Stimulated activated CD4-positive, alpha-beta T cell treated with anti-CD3 and anti-CD28 coated beads, Interleukin-4, amount 100 ng/mL, for 4 hours (primary cell): Measurements from ENCODE around the gene LGMN.
A peak's percentile ranks its signal among the peaks of the same experiment; 100 is the strongest.

ENCODE experiments used
- DNase-seq, 2 experiments: peaks; one replicate each; pipeline ENCODE4 v3.0.0-alpha.2; 2020

LGMN gene

DNA sequence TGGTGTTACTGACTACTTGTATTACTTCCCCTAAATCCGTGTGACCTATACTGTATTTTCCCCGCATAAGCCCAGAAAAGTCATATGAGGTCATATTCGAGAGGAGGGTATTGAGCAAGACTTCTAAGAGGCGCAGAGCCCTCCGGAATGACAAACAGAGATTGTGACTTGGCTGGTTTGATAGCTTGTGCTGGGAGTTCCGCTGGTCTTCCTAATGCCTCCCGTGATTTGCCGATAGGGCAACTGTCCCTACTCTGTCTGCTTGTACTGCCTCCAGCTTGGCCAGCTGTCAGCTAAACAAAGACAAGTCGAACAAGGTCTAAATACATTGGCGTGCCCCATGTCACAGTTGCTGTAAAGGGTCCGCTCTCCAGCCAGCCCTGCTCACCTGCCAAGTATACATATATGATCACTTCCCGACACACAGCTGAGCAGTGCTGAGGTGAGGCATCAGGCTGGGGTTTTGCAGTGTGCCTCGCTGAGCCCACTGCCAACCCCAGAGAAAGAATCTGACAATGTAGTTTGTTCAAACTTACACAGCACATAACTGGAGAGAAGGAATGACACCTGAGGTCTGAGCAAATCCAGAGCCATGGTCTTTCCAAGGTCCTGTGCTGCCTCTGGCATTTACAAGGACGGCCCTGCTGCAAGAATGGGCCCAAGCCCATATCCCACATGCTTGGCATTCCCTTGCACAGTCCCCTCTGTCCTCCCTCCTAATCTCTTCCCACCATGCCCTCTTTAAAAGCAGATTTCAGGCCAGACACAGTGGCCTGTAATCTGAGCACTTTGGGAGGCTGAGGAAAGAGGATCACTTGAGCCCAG is 23.7 kb downstream of the LGMN start:
- DNase-seq: no peak

DNA sequence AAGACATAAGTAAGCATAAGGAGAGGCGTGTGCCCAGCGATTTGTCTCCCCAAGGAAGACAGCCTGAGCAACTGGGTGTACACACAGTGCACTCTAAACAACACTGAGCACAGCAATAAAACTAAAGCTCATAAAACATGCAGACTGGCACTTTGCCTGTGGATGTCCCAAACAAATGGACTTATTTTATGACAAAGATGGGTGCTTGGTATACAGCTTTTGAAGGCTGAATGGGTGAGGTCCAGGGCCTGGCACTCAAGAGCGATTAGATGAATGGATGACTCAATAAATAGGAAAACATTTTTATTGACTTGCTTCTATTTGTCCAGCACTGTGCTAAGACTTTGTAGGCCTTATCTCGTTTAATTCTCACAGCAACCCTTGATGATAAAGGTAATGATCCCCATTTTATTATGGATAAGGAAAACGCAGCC is 28.5 kb downstream of the LGMN start:
- no peak for DNase-seq

- DNase-seq: no peak
These were observed 29.0 kb downstream of the LGMN start for GRCh38 chr14:92719421-92719820.

GRCh38 chr14:92718664-92719063 is 29.8 kb downstream of the LGMN start:
- no peak for DNase-seq

DNA sequence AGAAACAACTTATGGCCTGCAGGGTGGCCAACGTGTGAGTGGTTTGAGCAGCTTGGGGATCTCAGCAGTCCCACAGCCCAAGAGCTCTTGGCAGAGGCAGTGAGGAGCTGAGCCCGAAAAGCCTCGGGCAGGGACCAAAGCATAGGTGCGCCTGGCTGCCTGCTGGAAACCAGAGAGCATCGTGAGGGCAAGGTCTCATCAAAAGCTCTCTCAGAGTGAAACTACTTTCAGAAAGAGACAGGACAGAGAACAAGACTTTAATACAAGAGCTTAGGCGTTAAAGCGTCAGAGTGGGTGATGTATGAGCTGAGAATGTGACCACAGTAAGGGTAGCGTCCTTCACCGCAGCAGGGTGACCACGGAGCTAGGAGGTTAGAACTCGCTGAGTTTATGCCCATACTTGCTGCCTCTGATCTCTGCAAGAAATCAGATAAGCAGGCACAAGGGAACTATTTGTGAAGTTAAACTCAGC is 30.8 kb downstream of the LGMN start:
- no peak for DNase-seq

DNA sequence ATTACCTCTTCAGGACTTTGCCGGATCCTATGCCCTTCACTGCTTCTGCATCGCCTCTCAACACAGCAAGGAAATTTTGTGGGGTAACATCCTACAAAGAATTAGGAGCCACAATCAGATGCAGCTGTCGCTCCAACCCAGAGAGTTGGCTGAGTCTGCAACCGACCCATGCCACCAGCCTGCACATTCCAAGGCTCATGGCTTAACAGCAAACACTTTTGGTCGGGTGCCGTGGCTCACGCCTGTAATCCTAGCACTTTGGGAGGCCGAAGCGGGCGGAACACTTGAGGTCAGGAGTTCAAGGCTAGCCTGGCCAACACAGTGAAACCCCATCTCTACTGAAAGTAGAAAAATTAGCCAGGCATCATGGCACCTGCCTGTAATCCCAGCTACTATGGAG is 32.3 kb downstream of the LGMN start:
- DNase-seq: no peak

- peak; percentile 67 to 83 for DNase-seq
These were observed 33.6 kb downstream of the LGMN start for GRCh38 chr14:92714739-92715307.

- DNase-seq: no peak
These were observed 35.8 kb downstream of the LGMN start for GRCh38 chr14:92712654-92713051.

GRCh38 chr14:92711976-92712653 is 36.3 kb downstream of the LGMN start:
- no peak for DNase-seq

DNA sequence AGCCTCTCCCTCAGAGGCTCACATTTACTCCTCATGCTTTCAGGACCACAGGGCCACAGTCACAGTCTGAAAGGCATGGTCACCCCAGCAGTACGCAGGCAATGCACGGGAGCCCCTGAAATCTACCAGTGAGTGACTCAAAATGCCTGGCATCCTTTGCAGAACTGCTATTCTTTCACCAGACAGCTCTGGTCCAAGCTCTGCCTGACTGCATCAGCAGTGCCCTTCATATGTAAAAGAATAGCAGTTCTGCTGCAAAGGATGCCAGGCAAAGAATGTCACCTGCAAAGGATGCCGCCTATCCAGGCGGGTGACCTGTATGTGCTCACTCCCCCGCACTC is 38.5 kb downstream of the LGMN start:
- no peak for DNase-seq

DNA sequence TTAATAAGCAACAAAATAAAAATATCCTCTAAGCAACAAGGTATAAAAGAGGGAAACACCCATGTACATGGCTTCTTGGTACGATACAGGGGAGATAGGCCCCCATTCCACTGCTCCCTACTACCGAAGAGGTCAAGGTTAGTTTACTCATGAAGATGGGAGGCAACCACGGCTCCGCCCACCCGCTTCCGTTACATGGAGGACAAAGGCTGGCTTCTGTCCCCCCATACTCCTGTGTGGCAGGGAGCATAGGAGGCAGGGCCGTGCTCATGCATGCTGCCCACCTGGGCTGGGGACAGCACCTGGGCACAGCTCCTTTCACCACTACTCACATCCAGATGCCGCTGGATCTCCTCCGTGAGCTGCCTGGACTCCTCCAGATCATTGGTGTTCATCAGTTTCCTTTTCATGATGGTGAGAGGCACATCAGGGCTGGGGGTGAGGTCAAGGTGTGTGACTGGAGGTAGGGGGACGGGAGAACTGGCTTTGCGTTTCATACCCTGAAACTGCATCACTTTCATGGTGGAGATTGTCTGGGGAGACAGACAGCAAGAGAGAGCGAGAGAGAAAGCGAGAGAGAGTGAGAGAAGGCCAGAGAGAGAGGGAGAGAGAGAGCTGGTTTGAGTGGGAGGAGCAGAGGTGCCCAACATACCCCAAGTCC is 39.0 kb downstream of the LGMN start:
- DNase-seq: no peak

DNA sequence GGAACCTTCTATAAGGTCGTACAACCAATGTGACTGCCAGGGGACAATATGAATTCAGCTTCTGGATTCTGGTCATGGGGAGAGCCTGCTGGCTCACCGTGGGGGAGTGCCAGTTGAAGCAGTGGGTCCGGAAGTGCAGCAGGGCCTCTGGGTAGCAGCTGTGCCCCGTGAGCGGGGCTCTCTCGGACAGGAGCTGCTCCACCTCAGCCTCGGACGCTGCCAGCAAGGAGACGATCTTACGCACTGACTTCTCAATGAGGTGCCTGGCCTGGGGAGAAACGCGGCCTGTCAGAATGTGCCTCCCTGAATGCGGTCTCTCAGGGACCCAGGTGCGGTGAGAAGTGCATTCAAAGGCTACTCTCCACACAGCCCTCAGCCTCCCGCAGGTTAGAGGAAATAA is 42.0 kb downstream of the LGMN start:
- DNase-seq: no peak

GRCh38 chr14:92704821-92705220 is 43.6 kb downstream of the LGMN start:
- DNase-seq: no peak

DNA sequence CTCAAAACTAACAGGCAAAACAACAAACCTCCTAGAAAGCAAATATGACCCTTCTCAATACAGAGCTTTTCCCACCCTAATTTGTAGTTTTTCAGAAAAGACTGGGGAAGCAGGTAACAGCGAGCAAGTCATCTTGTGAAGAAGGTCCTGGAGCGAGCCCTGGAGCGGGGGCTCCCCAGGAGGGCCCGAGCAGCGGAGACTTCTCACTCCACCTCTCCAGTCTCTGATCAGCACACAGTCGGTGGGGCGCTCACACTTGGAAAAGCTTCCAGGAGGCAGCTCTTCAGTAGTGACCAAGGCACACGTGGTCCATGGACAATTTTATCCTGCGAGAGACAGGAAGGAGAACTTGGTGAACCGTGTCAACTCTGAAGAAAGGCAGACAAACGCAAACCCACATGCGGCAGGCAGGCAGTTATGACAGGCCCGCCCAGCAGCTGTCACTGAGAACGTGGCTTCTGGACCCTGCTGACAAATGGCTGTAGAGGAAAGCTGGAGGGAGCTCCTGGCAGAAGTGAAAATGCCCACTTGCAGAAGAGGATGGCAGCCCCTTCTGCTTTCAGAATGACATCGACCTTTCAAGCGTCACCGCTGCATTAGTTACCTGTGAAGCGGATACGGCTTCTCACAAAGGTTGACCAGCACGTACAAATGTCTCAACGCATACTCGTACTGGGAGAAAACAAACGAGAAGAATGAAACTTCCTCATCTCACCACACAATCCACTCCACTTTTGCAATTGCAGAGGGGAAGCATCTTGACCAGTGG is 44.2 kb downstream of the LGMN start:
- DNase-seq: no peak

DNA sequence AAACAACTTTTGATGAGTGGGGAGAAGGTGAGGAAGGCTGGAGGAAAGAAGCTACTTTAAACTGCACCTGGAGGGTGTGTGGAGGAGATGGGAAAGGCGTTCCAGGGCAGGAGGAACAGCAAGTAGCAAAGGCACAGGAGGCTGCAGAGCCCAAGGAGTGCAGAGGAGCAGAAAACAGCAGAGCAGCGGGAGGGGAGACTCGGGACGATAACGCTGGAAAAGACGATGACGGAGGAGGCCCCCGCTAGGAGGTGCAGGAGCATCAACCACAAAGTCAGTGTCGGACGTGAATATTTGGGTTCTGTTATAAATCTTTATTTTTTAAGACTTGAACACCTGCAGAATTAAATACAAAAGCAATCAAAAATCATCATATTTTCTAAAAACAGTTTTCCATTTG is 44.9 kb downstream of the LGMN start:
- DNase-seq: no peak

DNA sequence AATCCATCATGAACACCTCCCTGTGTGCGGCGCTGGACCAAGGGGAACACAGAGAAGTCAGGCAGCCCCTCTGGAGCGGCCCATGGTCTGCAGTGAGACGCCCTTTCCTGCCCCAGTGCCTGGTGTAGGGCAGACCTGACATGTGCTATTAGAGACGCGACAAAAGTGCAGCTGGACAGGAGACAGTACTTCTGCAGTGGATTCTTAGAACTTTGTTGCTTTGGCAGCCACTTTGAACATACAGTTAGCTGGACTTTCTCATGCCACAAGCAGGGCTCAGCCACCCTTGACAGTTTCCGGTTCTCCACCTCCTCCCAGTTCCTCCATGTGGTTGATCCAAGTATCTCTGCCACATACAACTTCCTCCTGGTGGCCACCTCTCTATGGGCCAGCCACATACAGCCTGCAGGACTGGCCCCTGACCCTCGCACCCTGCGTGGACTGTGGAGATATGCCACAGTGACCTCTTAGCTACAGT is 45.9 kb downstream of the LGMN start:
- DNase-seq: no peak

DNA sequence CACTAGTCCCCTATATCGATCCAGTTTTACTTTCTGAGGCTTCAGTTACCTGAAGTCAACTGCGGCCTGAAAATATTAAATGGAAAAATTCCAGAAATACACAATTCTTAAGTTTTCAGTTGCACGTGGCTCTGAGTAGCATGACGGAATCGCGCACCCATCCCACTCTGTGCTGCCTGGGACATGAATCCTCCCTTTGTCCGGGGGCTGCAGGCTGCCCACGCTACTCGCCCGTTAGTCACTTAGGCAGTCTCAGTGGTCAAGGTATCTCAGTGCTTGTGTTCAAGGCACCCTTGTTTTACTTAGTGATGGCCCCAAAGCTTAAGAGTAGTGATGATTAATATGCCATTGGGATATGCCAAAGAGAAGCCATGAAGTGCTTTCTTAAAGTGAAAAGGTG is 46.6 kb downstream of the LGMN start:
- no peak for DNase-seq

- DNase-seq: no peak
These were observed 50.0 kb downstream of the LGMN start for GRCh38 chr14:92698393-92698792.

DNA sequence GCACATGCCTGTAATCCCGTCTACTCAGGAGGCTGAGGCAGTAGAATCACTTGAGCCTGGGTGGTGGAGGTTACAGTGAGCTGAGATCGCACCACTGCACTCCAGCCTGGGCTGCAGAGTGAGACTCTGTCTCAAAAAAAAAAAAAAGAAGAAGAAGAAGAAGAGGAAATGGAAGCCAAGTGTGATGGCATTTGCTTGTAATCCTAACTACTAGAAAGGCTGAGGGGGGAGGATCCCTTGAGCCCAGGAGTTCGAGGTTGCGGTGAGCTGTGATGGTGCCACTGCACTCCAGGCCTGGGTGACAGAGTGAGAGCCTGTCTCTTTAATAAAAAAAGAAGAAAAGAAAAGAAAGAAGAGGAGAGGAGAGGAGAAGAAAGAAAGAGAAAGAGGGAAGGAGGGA is 52.1 kb downstream of the LGMN start:
- no peak for DNase-seq

- DNase-seq: no peak
These were observed 52.9 kb downstream of the LGMN start for GRCh38 chr14:92695562-92695961.

- no peak for DNase-seq
These were observed 53.6 kb downstream of the LGMN start for GRCh38 chr14:92694807-92695206.

GRCh38 chr14:92693998-92694795 is 54.2 kb downstream of the LGMN start:
- DNase-seq: peak in 1 of 2 experiments; percentile 34
